ENCODE data around the gene LHX3.

Gene LHX3

DNA sequence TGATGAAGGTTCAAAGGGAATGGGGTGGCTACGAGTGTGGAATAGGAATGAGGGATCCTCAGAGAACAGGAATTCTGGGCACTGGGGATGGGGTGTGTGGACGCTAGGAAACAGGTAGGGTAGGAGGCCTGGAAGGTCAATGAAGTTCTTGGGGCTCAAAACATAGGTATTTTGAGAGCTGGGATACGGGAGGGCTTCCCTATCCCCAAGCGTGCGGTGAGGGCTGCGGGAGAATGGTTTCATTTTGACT, 40.0 kb upstream of the LHX3 start:
- Histone ChIP-seq H3K9me3 (ENCODE audit: control insufficient read depth, insufficient read depth, low read depth, low read length) (no peaks in the 10 kb centered on the region), H3K36me3 (ENCODE audit: control insufficient read depth in 2 of 2, insufficient read depth in 1 of 2, low read length in 2 of 2) (peaks cover 0 to 8% of the 10 kb centered on the region in 2 experiments; a peak in 1 of 3 replicates), H3K4me3 (ENCODE audit: low read depth, low read length) (peak overlapping the region; percentile 70), H3K27ac (ENCODE audit: extremely low read depth, low read depth, low read length) (no peak overlapping the region), H3K4me1 (ENCODE audit: control insufficient read depth, insufficient read depth, low read length) (0 out of 2 replicates have a peak, but pooled peaks cover 2% of the 10 kb centered on the region)
- TF ChIP-seq ZNF76 (tag by site-specific recombination; IDR thresholded peaks at IDR 0.05; ENCODE audit: borderline replicate concordance, low read depth) (0 out of 2 replicates have a peak, but pooled peaks have one; percentile 18), ZNF548 (tag by site-specific recombination; IDR thresholded peaks at IDR 0.05) (no peak), ZBTB17 (tag by site-specific recombination; IDR thresholded peaks at IDR 0.05) (peak; percentile 56), ZNF175 (tag by site-specific recombination; IDR thresholded peaks at IDR 0.05) (no peak), ZNF48 (tag by site-specific recombination; IDR thresholded peaks at IDR 0.05) (no peak), ZSCAN16 (tag by site-specific recombination; IDR thresholded peaks at IDR 0.05) (no peak), ZNF114 (tag by site-specific recombination; IDR thresholded peaks at IDR 0.05) (no peak), ZBTB48 (tag by site-specific recombination; IDR thresholded peaks at IDR 0.05) (no peak), ZNF214 (tag by site-specific recombination; IDR thresholded peaks at IDR 0.05; ENCODE audit: borderline replicate concordance) (no peak), ZNF510 (tag by site-specific recombination; IDR thresholded peaks at IDR 0.05; ENCODE audit: insufficient replicate concordance) (no peak), ZNF571 (tag by site-specific recombination; IDR thresholded peaks at IDR 0.05) (no peak), SP3 (tag by site-specific recombination; IDR thresholded peaks at IDR 0.05) (0 out of 2 replicates have a peak, but pooled peaks have one; percentile 13), MEIS1 (CRISPR knock-in tag; IDR thresholded peaks at IDR 0.05; ENCODE audit: borderline replicate concordance) (no peak)
- TF ChIP-seq, protein P1, sequence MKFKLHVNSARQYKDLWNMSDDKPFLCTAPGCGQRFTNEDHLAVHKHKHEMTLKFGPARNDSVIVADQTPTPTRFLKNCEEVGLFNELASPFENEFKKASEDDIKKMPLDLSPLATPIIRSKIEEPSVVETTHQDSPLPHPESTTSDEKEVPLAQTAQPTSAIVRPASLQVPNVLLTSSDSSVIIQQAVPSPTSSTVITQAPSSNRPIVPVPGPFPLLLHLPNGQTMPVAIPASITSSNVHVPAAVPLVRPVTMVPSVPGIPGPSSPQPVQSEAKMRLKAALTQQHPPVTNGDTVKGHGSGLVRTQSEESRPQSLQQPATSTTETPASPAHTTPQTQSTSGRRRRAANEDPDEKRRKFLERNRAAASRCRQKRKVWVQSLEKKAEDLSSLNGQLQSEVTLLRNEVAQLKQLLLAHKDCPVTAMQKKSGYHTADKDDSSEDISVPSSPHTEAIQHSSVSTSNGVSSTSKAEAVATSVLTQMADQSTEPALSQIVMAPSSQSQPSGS (tag by site-specific recombination; IDR thresholded peaks at IDR 0.05; ENCODE audit: low read depth), result no peak
- TF ChIP-seq, protein P2, sequence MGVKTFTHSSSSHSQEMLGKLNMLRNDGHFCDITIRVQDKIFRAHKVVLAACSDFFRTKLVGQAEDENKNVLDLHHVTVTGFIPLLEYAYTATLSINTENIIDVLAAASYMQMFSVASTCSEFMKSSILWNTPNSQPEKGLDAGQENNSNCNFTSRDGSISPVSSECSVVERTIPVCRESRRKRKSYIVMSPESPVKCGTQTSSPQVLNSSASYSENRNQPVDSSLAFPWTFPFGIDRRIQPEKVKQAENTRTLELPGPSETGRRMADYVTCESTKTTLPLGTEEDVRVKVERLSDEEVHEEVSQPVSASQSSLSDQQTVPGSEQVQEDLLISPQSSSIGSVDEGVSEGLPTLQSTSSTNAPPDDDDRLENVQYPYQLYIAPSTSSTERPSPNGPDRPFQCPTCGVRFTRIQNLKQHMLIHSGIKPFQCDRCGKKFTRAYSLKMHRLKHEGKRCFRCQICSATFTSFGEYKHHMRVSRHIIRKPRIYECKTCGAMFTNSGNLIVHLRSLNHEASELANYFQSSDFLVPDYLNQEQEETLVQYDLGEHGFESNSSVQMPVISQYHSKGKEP (tag by site-specific recombination; IDR thresholded peaks at IDR 0.05), result no peak
- CTCF ChIA-PET, result interaction anchor here (1.0 kb wide), 1 partner anchor 39 kb away, joined by 4 read pairs; no protein-coding TSS in a partner anchor
- POLR2A ChIA-PET, result interaction anchor here (1.0 to 1.3 kb wide), 2 partner anchors 22 to 284 kb away, joined by 3 to 5 read pairs; partner anchors contain the start of gene UBAC1

DNA sequence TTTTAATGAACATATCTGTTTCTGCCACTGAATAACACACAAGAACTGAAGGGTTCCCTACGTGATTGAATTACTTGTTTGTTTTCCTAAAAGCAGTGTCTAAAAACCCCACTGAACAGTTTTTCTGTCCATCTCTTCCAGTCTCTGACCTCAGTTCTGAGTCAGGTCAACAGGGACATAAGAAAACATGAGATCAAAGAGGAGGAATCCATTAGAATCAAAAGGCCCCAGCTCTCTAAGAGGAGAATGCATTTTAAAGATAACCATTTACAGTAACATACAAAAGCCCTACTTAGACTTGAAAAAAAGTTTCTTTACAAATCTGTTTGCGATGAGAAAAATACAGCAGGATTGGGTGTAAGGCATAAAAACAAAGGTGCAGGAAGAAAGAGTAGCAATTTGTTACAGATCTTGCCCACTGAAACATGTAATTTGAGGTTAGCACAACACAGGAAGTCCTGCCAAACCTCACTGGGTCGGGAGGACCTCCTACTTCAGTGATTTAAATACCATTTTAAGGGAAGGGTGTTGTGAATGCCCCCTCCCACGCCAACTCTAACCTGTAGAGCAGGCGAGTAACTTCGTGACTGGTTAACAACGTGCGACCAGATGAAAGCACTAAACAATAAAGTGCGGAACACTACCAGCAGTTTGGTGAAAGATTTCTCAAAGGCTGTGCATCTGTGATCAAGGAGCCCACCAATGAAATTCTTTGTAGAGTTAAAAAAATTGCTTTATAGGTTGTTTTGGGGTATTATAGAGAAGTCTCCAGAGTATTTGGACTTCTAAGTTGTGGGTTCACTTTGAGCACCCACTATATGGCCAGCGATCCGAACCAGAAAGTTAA, 39.4 kb upstream of the LHX3 start:
- H3K27ac ChIP-seq (ENCODE audit: extremely low read depth, low read depth, low read length), result no peak overlapping the region
- peaks cover 0 to 8% of the 10 kb centered on the region in 2 experiments; a peak in 1 of 3 replicates for H3K36me3 ChIP-seq (ENCODE audit: control insufficient read depth in 2 of 2, insufficient read depth in 1 of 2, low read length in 2 of 2)
- H3K4me1 ChIP-seq (ENCODE audit: control insufficient read depth, insufficient read depth, low read length), result 0 out of 2 replicates have a peak, but pooled peaks cover 2% of the 10 kb centered on the region
- ChIA-PET POLR2A (interaction anchor here (1.0 to 1.5 kb wide), 3 partner anchors 23 to 283 kb away, joined by 3 to 5 read pairs (median 4); partner anchors contain the start of gene UBAC1), CTCF (interaction anchor here (0.6 to 2.7 kb wide), 3 partner anchors 10 to 74 kb away, joined by 3 to 15 read pairs (median 4); no protein-coding TSS in a partner anchor)
- H3K9me3 ChIP-seq (ENCODE audit: control insufficient read depth, insufficient read depth, low read depth, low read length), result no peaks in the 10 kb centered on the region
- H3K4me3 ChIP-seq (ENCODE audit: low read depth, low read length), result peak overlapping the region; percentile 70
- TF ChIP-seq REPIN1 (tag by site-specific recombination; IDR thresholded peaks at IDR 0.05; ENCODE audit: low read depth) (no peak), ZNF350 (tag by site-specific recombination; IDR thresholded peaks at IDR 0.05) (no peak), SCRT2 (tag by site-specific recombination; IDR thresholded peaks at IDR 0.05) (peak; percentile 81), ZFHX2 (tag by site-specific recombination; conservative IDR thresholded peaks at IDR 0.05) (peak; percentile 69), ZNF561 (tag by site-specific recombination; IDR thresholded peaks at IDR 0.05; ENCODE audit: borderline replicate concordance) (no peak), SP3 (tag by site-specific recombination; IDR thresholded peaks at IDR 0.05) (no peak), EGR2 (tag by site-specific recombination; IDR thresholded peaks at IDR 0.05; ENCODE audit: low read depth) (0 out of 2 replicates have a peak, but pooled peaks have one; percentile 38), ZNF600 (tag by site-specific recombination; IDR thresholded peaks at IDR 0.05) (peak; percentile 75; the same call in 1 of the 2 replicates), ZNF266 (tag by site-specific recombination; IDR thresholded peaks at IDR 0.05; ENCODE audit: low read depth) (no peak), ZNF23 (tag by site-specific recombination; IDR thresholded peaks at IDR 0.05; ENCODE audit: borderline replicate concordance) (no peak)
- TF ChIP-seq, protein P3, sequence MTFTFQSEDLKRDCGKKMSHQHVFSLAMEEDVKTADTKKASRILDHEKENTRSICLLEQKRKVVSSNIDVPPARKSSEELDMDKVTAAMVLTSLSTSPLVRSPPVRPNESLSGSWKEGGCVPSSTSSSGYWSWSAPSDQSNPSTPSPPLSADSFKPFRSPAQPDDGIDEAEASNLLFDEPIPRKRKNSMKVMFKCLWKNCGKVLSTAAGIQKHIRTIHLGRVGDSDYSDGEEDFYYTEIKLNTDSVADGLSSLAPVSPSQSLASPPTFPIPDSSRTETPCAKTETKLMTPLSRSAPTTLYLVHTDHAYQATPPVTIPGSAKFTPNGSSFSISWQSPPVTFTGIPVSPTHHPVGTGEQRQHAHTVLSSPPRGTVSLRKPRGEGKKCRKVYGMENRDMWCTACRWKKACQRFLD (tag by site-specific recombination; IDR thresholded peaks at IDR 0.05), result no peak
- TF ChIP-seq, protein P4, sequence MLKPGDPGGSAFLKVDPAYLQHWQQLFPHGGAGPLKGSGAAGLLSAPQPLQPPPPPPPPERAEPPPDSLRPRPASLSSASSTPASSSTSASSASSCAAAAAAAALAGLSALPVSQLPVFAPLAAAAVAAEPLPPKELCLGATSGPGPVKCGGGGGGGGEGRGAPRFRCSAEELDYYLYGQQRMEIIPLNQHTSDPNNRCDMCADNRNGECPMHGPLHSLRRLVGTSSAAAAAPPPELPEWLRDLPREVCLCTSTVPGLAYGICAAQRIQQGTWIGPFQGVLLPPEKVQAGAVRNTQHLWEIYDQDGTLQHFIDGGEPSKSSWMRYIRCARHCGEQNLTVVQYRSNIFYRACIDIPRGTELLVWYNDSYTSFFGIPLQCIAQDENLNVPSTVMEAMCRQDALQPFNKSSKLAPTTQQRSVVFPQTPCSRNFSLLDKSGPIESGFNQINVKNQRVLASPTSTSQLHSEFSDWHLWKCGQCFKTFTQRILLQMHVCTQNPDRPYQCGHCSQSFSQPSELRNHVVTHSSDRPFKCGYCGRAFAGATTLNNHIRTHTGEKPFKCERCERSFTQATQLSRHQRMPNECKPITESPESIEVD (tag by site-specific recombination; IDR thresholded peaks at IDR 0.05), result 0 out of 2 replicates have a peak, but pooled peaks have one; percentile 8
